Hepatocyte (in vitro differentiated cells): ENCODE data around the gene CALY. TPM values are rescaled to one million over a fixed set of nuclear protein-coding genes. Genes with fewer than 3 reads are reported as not detected.

Experiments
- DNase-seq: peaks from one replicate; pipeline ENCODE4 v3.0.0-alpha.2; 2016; ENCODE audit warnings: low spot score
- H2AFZ ChIP-seq: fragments of 200-600 bp; sonication (generic); 2 replicates; pipeline ENCODE4 v1.6.0; 2016; ENCODE audit warnings: antibody characterized with exemption, mild to moderate bottlenecking
- H3K27ac ChIP-seq: fragments of 200-600 bp; sonication (generic); 2 replicates; pipeline ENCODE4 v1.5.1; 2016; ENCODE audit warnings: mild to moderate bottlenecking
- H3K27me3 ChIP-seq: fragments of 200-600 bp; sonication (generic); 2 replicates; pipeline ENCODE4 v1.6.1; 2016
- H3K36me3 ChIP-seq: fragments of 200-600 bp; sonication (generic); replicated peaks from 2 replicates; pipeline ENCODE4 v1.5.1; 2016; ENCODE audit warnings: low read depth; ENCODE audit not compliant: insufficient read depth
- H3K4me1 ChIP-seq: fragments of 200-600 bp; sonication (generic); 2 replicates; pipeline ENCODE4 v1.5.1; 2016; ENCODE audit warnings: mild to moderate bottlenecking, moderate library complexity; ENCODE audit not compliant: insufficient read depth
- H3K4me2 ChIP-seq: fragments of 200-600 bp; sonication (generic); 2 replicates; pipeline ENCODE4 v1.6.0; 2016
- H3K4me3 ChIP-seq: fragments of 200-600 bp; sonication (generic); 2 replicates; pipeline ENCODE4 v1.5.1; 2016; ENCODE audit warnings: mild to moderate bottlenecking
- H3K79me2 ChIP-seq: fragments of 200-600 bp; sonication (generic); 2 replicates; pipeline ENCODE4 v1.6.0; 2017; ENCODE audit warnings: mild to moderate bottlenecking
- H3K9me2 ChIP-seq: fragments of 200-600 bp; sonication (generic); replicated peaks from 2 replicates; pipeline ENCODE4 v1.6.0; 2017; ENCODE audit warnings: mild to moderate bottlenecking; ENCODE audit not compliant: insufficient read depth
- H3K9me3 ChIP-seq: fragments of 200-600 bp; sonication (generic); 2 replicates; pipeline ENCODE4 v1.5.1; 2016; ENCODE audit warnings: low read depth, mild to moderate bottlenecking
- H4K20me1 ChIP-seq: fragments of 200-600 bp; sonication (generic); 2 replicates; pipeline ENCODE4 v1.6.0; 2016; ENCODE audit warnings: mild to moderate bottlenecking; ENCODE audit not compliant: insufficient read depth, poor library complexity, severe bottlenecking
- EZH2 ChIP-seq: fragments of 200-600 bp; sonication (generic); IDR thresholded peaks from 2 replicates; pipeline ENCODE4 v1.6.1; 2016; ENCODE audit warnings: antibody characterized with exemption, mild to moderate bottlenecking, borderline replicate concordance
- EZH2phosphoT487 ChIP-seq: fragments of 200-600 bp; sonication (generic); IDR thresholded peaks from one replicate; pipeline ENCODE4 v1.6.1; 2018; ENCODE audit warnings: antibody characterized with exemption, mild to moderate bottlenecking, low read depth, moderate library complexity; ENCODE audit not compliant: unreplicated experiment, severe bottlenecking
- WGBS: methylation state at CpG from one replicate; pipeline ENCODE4 v1.1.6; 2016; ENCODE audit warnings: low lambda C conversion rate; ENCODE audit errors: missing lambda C conversion rate; 5-methylcytosine and 5-hydroxymethylcytosine counted together
- polyA plus RNA-seq: library from polyadenylated mRNA; unstranded; fragments of >200 nt; fragmentation: Nextera tagmentation; extraction: Ambion mirVana; gene quantifications from 2 replicates; pipeline ENCODE4 v1.2.1, GENCODE V29; 2016
- total RNA-seq: library from RNA; depleted of rRNA; stranded (reverse); fragments of >200 nt; gene quantifications from 2 replicates; pipeline ENCODE4 v1.2.3, GENCODE V29; 2014
- TF ChIP-seq, protein P1 (sequence below): fragments of 200-600 bp; sonication (generic); IDR thresholded peaks from 2 replicates; pipeline ENCODE4 v1.5.1; 2016; ENCODE audit warnings: antibody characterized with exemption, mild to moderate bottlenecking; ENCODE audit not compliant: poor library complexity

CALY gene
- total and polyA plus RNA-seq, 2 experiments from 2014 or later = 2.3 to 3.7 TPM

DNA sequence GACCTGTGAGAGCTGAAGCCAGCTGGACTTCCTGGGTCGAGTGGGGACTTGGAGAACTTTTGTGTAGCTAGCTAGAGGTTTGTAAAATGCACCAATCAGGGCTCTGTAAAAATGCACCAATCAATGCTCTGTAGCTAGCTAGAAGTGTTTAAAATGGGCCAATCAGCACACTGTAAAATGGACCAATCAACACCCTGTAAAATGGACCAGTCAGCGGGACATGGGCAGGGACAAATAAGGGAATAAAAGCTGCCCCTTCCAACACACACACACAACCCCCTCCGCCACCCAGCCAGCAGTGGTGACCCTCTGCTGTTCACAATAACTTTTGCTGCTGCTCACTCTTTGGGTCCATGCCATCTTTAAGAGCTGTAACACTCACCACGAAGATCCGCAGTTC is 20.8 kb downstream of the CALY start:
- no peak overlapping the region for H2AFZ ChIP-seq
- H3K4me2 ChIP-seq = no peak overlapping the region
- DNase-seq = no peak
- H3K4me3 ChIP-seq = no peak overlapping the region
- H3K27me3 ChIP-seq = no peaks in the 10 kb centered on the region
- no peaks in the 10 kb centered on the region for H3K9me2 ChIP-seq
- WGBS = 97% methylated on average over 5 of the region's 5 CpGs
- no peak for TF ChIP-seq EZH2phosphoT487
- no peak for TF ChIP-seq EZH2
- TF ChIP-seq, protein P1, sequence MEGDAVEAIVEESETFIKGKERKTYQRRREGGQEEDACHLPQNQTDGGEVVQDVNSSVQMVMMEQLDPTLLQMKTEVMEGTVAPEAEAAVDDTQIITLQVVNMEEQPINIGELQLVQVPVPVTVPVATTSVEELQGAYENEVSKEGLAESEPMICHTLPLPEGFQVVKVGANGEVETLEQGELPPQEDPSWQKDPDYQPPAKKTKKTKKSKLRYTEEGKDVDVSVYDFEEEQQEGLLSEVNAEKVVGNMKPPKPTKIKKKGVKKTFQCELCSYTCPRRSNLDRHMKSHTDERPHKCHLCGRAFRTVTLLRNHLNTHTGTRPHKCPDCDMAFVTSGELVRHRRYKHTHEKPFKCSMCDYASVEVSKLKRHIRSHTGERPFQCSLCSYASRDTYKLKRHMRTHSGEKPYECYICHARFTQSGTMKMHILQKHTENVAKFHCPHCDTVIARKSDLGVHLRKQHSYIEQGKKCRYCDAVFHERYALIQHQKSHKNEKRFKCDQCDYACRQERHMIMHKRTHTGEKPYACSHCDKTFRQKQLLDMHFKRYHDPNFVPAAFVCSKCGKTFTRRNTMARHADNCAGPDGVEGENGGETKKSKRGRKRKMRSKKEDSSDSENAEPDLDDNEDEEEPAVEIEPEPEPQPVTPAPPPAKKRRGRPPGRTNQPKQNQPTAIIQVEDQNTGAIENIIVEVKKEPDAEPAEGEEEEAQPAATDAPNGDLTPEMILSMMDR = no peak
- H3K79me2 ChIP-seq = no peaks in the 10 kb centered on the region
- H3K4me1 ChIP-seq = no peaks in the 10 kb centered on the region
- H3K36me3 ChIP-seq = no peaks in the 10 kb centered on the region
- H4K20me1 ChIP-seq = no peaks in the 10 kb centered on the region
- H3K27ac ChIP-seq = no peak overlapping the region
- no peaks in the 10 kb centered on the region for H3K9me3 ChIP-seq

DNA sequence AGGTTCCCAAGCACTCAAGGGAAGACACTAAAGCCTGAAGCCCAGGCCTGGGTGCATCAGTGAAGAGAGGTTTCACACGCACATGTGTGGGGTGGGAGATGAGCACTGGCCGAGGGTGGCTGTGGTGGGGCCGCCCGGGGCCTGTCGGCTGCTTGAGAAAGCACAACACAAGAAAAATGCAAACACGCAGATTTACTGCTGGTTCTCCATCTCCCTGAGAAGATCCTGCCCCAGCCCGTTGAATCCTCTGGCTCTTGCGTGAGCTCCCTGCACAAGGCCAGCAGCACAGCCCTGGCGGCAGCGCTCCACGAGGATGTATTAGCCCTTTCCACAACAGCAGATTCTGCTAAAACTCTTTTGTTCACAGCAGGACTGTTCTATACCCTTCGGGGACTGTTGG is 21.8 kb downstream of the CALY start:
- Histone ChIP-seq H3K27ac (no peak overlapping the region), H3K36me3 (no peaks in the 10 kb centered on the region), H3K9me3 (no peaks in the 10 kb centered on the region), H2AFZ (no peak overlapping the region), H4K20me1 (no peaks in the 10 kb centered on the region), H3K9me2 (no peaks in the 10 kb centered on the region), H3K79me2 (no peaks in the 10 kb centered on the region), H3K4me1 (no peaks in the 10 kb centered on the region), H3K4me2 (no peak overlapping the region), H3K4me3 (no peak overlapping the region), H3K27me3 (no peaks in the 10 kb centered on the region)
- no peak for DNase-seq
- TF ChIP-seq EZH2 (no peak), EZH2phosphoT487 (no peak)
- TF ChIP-seq, protein P1 = no peak
- WGBS = 93% methylated on average over 11 of the region's 12 CpGs

DNA sequence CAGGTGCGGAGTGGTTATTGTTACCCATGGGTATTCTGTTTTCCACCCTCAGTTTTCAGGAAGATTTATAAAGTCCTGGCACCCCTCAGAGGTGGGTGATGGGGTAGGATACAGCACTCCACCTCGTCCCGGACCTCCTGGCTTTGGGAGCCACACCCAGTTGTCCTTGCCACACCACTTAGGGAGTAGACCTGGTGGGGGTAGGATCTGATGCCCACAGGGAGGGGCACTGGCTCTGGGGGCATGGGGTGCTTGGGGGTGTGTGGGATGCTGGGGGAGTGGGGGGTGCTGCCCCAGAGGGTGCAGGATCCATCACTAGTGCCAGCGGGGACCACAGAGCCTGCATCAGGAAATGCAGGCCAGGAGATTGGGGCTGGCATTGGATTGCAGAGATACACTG is 23.5 kb downstream of the CALY start:
- TF ChIP-seq, protein P1 = no peak
- Histone ChIP-seq H4K20me1 (peaks cover 3% of the 10 kb centered on the region), H3K9me3 (no peaks in the 10 kb centered on the region), H3K27ac (no peak overlapping the region), H3K4me2 (no peak overlapping the region), H3K79me2 (peaks cover 4% of the 10 kb centered on the region), H3K4me1 (no peaks in the 10 kb centered on the region), H3K36me3 (no peaks in the 10 kb centered on the region), H2AFZ (no peak overlapping the region), H3K9me2 (no peaks in the 10 kb centered on the region), H3K4me3 (no peak overlapping the region), H3K27me3 (no peaks in the 10 kb centered on the region)
- WGBS = 95% methylated on average over 4 of the region's 4 CpGs
- DNase-seq = no peak

DNA sequence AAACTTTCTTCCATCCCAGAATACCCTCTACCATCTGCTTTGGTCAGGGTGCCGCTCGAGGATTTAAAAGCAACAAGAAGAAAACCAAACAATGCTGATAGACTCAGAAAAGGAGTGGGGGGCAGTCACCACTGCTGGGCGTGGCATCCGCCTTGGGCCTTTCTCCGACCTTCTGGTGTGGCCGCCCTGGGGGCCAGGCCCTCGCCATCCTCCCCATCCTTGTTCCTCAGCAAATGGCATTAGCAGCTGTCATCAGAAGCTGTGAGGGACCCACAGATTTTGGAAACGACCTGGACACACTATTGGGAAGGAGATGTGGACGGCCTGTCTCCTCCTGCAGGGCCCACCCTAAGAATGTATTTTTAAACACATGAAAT is 23.9 kb downstream of the CALY start:
- no peaks in the 10 kb centered on the region for H3K9me3 ChIP-seq
- H3K4me1 ChIP-seq = no peaks in the 10 kb centered on the region
- no peak overlapping the region for H3K4me3 ChIP-seq
- 96% methylated on average over 9 of the region's 9 CpGs for WGBS
- H3K27me3 ChIP-seq = no peaks in the 10 kb centered on the region
- no peak for DNase-seq
- no peak overlapping the region for H3K4me2 ChIP-seq
- peaks cover 3% of the 10 kb centered on the region for H4K20me1 ChIP-seq
- no peak overlapping the region for H3K27ac ChIP-seq
- H3K36me3 ChIP-seq = no peaks in the 10 kb centered on the region
- peaks cover 8% of the 10 kb centered on the region for H3K79me2 ChIP-seq
- H2AFZ ChIP-seq = no peak overlapping the region
- TF ChIP-seq, protein P1 = no peak
- TF ChIP-seq EZH2phosphoT487 = no peak
- no peak for TF ChIP-seq EZH2
- no peaks in the 10 kb centered on the region for H3K9me2 ChIP-seq
